SU-DHL-6 (cell line): Measurements from ENCODE around the gene GRK6.
A peak's percentile ranks its signal among the peaks of the same experiment; 100 is the strongest.

ENCODE experiments used
- H2AFZ ChIP-seq: fragments of 200-600 bp; sonication (generic); 2 replicates; pipeline ENCODE4 v1.6.1; 2014; ENCODE audit warnings: low read depth, mild to moderate bottlenecking, moderate library complexity, mixed read lengths, antibody characterized with exemption, low read length; ENCODE audit not compliant: severe bottlenecking
- H3F3A ChIP-seq: fragments of 200-600 bp; shearing (Covaris generic); 2 replicates; pipeline ENCODE4 v1.6.0; 2016; ENCODE audit warnings: antibody characterized with exemption, mild to moderate bottlenecking; ENCODE audit not compliant: insufficient read depth
- H3K27ac ChIP-seq: fragments of 200-600 bp; sonication (generic); 2 replicates; pipeline ENCODE4 v1.5.1; 2016; ENCODE audit warnings: low read depth, mild to moderate bottlenecking, low read length, moderate library complexity, mixed read lengths
- H3K27me3 ChIP-seq: fragments of 200-600 bp; sonication (generic), shearing (Covaris generic); 2 replicates; pipeline ENCODE4 v1.6.0; 2014; ENCODE audit warnings: mild to moderate bottlenecking, low read length
- H3K36me3 ChIP-seq: fragments of 200-600 bp; sonication (generic); 2 replicates; pipeline ENCODE4 v1.6.1; 2014; ENCODE audit warnings: mild to moderate bottlenecking, low read length, mixed read lengths
- H3K4me2 ChIP-seq: fragments of 300-600, 200-600 bp; shearing (Covaris generic), sonication (generic); 2 replicates; pipeline ENCODE4 v1.6.0; 2014; ENCODE audit warnings: low read length, low read depth, mild to moderate bottlenecking; ENCODE audit not compliant: poor library complexity, severe bottlenecking
- H3K4me3 ChIP-seq: fragments of 200-600 bp; sonication (generic); 2 replicates; pipeline ENCODE4 v1.5.1; 2014; ENCODE audit warnings: antibody characterized with exemption, low read length, mild to moderate bottlenecking, mixed read lengths; ENCODE audit not compliant: insufficient read depth, poor library complexity, severe bottlenecking
- H3K79me2 ChIP-seq: fragments of 200-600 bp; sonication (generic); 2 replicates; pipeline ENCODE4 v1.6.1; 2014; ENCODE audit warnings: mild to moderate bottlenecking, low read length, moderate library complexity; ENCODE audit not compliant: insufficient read depth
- H3K9ac ChIP-seq: fragments of 200-600 bp; sonication (generic); 2 replicates; pipeline ENCODE4 v1.7.0; 2014; ENCODE audit warnings: mild to moderate bottlenecking, low read length
- H3K9me2 ChIP-seq: fragments of 200-600 bp; sonication (generic); replicated peaks from 2 replicates; pipeline ENCODE4 v1.6.1; 2014; ENCODE audit warnings: low read length; ENCODE audit not compliant: insufficient read depth
- H3K9me3 ChIP-seq: fragments of 200-600 bp; sonication (generic); 2 replicates; pipeline ENCODE4 v1.6.1; 2014; ENCODE audit warnings: low read length, mixed read lengths; ENCODE audit not compliant: insufficient read depth
- H4K20me1 ChIP-seq: fragments of 200-600 bp; sonication (generic); 2 replicates; pipeline ENCODE4 v1.6.1; 2014; ENCODE audit warnings: low read depth, mild to moderate bottlenecking, antibody characterized with exemption, low read length, moderate library complexity, mixed read lengths
- CTCF ChIP-seq: fragments of 200-600 bp; sonication (generic); IDR thresholded peaks from one replicate; pipeline ENCODE4 v1.5.1; 2017; ENCODE audit warnings: antibody characterized with exemption, mild to moderate bottlenecking, low read length, moderate library complexity; ENCODE audit not compliant: insufficient read depth, poor library complexity, severe bottlenecking
- EZH2phosphoT487 ChIP-seq: fragments of 200-600 bp; sonication (generic), shearing (Covaris generic); conservative IDR thresholded peaks from 2 replicates; pipeline ENCODE4 v1.6.1; 2018; ENCODE audit warnings: mild to moderate bottlenecking, antibody characterized with exemption, low read length, moderate library complexity, mixed read lengths

Gene GRK6

DNA sequence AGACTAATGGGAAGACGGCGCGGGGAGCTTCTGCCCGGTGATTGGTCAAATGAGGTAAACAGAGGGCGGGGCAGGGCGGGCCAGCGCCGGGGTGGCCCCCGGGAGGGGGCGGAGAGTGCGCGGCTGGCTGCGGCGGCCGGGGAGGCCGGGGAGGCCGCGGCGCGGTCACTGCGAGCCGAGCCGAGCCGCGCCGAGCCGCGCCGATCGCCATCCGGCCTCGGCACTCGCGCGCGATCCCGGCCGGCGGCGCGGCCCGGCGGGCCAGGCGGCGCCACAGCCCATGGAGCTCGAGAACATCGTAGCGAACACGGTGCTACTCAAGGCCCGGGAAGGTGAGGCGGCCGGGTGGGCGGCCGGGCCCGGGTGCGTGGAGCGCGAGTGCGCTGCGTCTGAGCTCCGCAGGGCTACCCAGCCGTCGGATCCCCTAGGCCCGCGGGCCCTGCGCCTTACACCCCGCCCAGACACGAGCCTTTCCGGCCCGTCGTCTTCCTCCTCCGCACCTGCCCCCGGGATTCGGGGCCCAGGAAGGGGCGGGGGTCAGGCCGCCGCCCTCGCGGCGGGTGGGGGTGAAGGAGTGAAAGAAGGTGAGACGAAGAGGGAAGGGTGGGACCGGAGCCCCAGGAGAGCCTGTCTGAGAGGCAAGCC lies at the start of gene GRK6:
GRK6 (plus strand) TSS at position 111 of the 645 bp plus-strand sequence; CDS start at position 281, 170 bp downstream.
- Histone ChIP-seq H4K20me1 (no peaks in the 10 kb centered on the region; the same call in 1 of the 2 replicates), H2AFZ (peak within 1 kb of the TSS; percentile 66), H3K27me3 (no peaks in the 10 kb centered on the region), H3K4me2 (peak within 1 kb of the TSS; percentile 71), H3K9me3 (no peaks in the 10 kb centered on the region), H3K4me3 (peak within 1 kb of the TSS; percentile 66), H3K36me3 (no peaks in the 10 kb centered on the region), H3K79me2 (peaks cover 22% of the 10 kb centered on the region), H3K9me2 (no peaks in the 10 kb centered on the region), H3K27ac (peak within 1 kb of the TSS; percentile 95), H3K9ac (peak within 1 kb of the TSS; percentile 68), H3F3A (peaks cover 44% of the 10 kb centered on the region)
- TF ChIP-seq CTCF (no peak), EZH2phosphoT487 (no peak)

DNA sequence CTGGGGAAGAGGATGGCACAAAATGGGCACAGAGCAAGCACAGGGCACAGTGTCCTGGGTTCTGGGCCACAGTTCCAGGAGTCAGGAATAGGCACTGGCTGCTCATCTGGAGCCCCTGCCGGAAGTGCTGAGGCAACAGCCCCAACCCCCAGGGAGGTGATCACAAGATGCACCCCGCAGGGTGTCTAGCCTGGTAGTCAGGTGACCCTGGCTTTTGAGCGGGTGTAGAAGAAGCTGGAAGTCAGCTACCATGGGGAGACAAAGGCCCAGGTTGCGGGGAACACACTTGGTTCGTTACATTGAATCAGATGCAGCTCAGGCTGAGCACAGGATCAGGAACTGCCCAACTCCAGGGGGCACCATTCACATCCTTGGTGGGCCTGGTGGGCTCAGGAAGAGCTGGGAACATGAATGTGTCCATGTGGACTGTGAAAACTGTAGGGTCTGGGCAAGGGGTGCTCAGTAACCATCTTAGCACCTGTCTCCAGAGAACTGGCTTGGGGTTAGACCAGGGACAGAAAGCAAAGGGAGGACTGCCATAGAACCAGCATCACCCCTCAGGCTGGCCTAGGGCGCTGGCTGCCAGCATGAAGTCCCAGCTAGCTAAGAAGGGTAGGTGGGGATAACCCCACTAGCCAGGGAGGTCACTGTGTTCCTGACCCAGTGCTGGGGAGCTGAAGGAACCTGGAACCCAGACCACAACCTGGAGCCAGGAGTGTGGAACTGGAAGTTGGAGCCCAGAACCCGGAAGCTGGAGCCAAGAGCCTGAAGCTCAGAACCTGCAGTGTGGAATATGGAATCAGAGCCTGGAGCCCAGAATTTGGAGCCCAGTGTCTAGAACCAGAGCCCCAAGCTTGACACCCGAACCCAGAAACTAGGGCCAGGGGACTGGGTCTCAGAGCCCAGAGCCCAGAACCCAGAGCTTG lies 48.4 kb upstream of the GRK6 start:
- Histone ChIP-seq H3K36me3 (no peaks in the 10 kb centered on the region), H3K27ac (no peak overlapping the region), H3K27me3 (no peaks in the 10 kb centered on the region), H3F3A (no peaks in the 10 kb centered on the region), H3K9me3 (no peaks in the 10 kb centered on the region), H3K9ac (no peak overlapping the region), H4K20me1 (no peaks in the 10 kb centered on the region), H2AFZ (no peak overlapping the region), H3K79me2 (no peaks in the 10 kb centered on the region), H3K9me2 (no peaks in the 10 kb centered on the region), H3K4me2 (no peak overlapping the region), H3K4me3 (no peak overlapping the region)
- TF ChIP-seq EZH2phosphoT487, result no peak
- no peak for TF ChIP-seq CTCF

- H3K27ac ChIP-seq, result no peak overlapping the region
These were observed 47.3 kb upstream of the GRK6 start for GRCh38 chr5:177378884-177379883.

More at GRCh38 chr5:177378884-177379883, 47.3 kb upstream of the GRK6 start:
- Histone ChIP-seq H3K9ac (no peak overlapping the region), H3K36me3 (no peaks in the 10 kb centered on the region), H3K9me3 (no peaks in the 10 kb centered on the region), H3K4me3 (no peak overlapping the region), H3F3A (no peaks in the 10 kb centered on the region), H3K27me3 (no peaks in the 10 kb centered on the region), H2AFZ (no peak overlapping the region), H3K9me2 (no peaks in the 10 kb centered on the region), H3K4me2 (no peak overlapping the region), H4K20me1 (no peaks in the 10 kb centered on the region), H3K79me2 (no peaks in the 10 kb centered on the region)
- TF ChIP-seq CTCF (no peak), EZH2phosphoT487 (no peak)
